Activated naive CD8-positive, alpha-beta T cell treated with anti-CD3 and anti-CD28 coated beads, Interleukin-2, amount 10 ng/mL, durations not matched to agents 7 days and 5 days (primary cell): ENCODE measurements around the gene KIF2C. TPM values are rescaled to one million over a fixed set of nuclear protein-coding genes. Genes with fewer than 3 reads are reported as not detected.
A peak's percentile ranks its signal among the peaks of the same experiment; 100 is the strongest.
"Not testable (repeated sequence)": the region's sequence is repeated elsewhere in the genome, so short reads cannot be mapped to it uniquely, and the experiment has no call there.

Source experiments
- ATAC-seq: fragments of 150-1000 bp; cut with Tn5 transposase; one replicate; pipeline ENCODE4 v1.10.0; 2021; ENCODE audit warnings: low read depth, moderate library complexity
- POLR2A ChIA-PET: fragments of 350-600 bp; sonication (Branson Sonifier 250); formaldehyde crosslinking; loops from one replicate; lab custom pipeline; 2021; ENCODE audit warnings: antibody characterized with exemption; lab: Charles Lee
- DNase-seq: peaks from one replicate; pipeline ENCODE4 v3.0.0; 2021
- H3K27ac Mint-ChIP-seq: one replicate; pipeline ENCODE4 v1.8.0; 2022; ENCODE audit warnings: mild to moderate bottlenecking, mixed read lengths
- H3K27me3 Mint-ChIP-seq: one replicate; pipeline ENCODE4 v1.8.0; 2022; ENCODE audit warnings: mild to moderate bottlenecking, moderate library complexity, mixed read lengths
- H3K36me3 Mint-ChIP-seq: one replicate; pipeline ENCODE4 v1.8.0; 2021; ENCODE audit warnings: mild to moderate bottlenecking, mixed read lengths
- H3K4me1 Mint-ChIP-seq: one replicate; pipeline ENCODE4 v1.8.0; 2021; ENCODE audit warnings: mixed read lengths
- H3K4me3 Mint-ChIP-seq: one replicate; pipeline ENCODE4 v1.8.0; 2022; ENCODE audit warnings: mild to moderate bottlenecking, moderate library complexity, mixed read lengths
- H3K9me3 Mint-ChIP-seq: one replicate; pipeline ENCODE4 v1.8.0; 2021; ENCODE audit warnings: mixed read lengths
- total RNA-seq, 2 experiments: library from RNA; stranded (reverse); gene quantifications; one replicate each; pipeline ENCODE4 v1.2.3, GENCODE V29; 2021

The KIF2C gene
- total RNA-seq, 2 experiments from 2014 or later = 76.5 to 87.7 TPM

GRCh38 chr1:44812822-44813543 is 73.3 kb downstream of the KIF2C start:
- Mint-ChIP-seq H3K36me3 (peaks cover 9% of the 10 kb centered on the region), H3K4me1 (peaks cover 47% of the 10 kb centered on the region), H3K27me3 (no peaks in the 10 kb centered on the region), H3K9me3 (no peaks in the 10 kb centered on the region), H3K4me3 (peak overlapping the region; percentile 35), H3K27ac (peak overlapping the region; percentile 38)
- DNase-seq = peak; percentile 36
- POLR2A ChIA-PET = interaction anchor here (0.6 to 11.3 kb wide), 21 partner anchors 9 to 687 kb away, joined by 3 to 268 read pairs (median 4); partner anchors contain the start of genes CCDC163, EIF2B3, MMACHC and PLK3
- no peak for ATAC-seq

GRCh38 chr1:44815926-44816325 is 76.3 kb downstream of the KIF2C start:
- not testable (repeated sequence) for H3K4me3 Mint-ChIP-seq, H3K27ac Mint-ChIP-seq, H3K36me3 Mint-ChIP-seq, ATAC-seq, H3K27me3 Mint-ChIP-seq, H3K9me3 Mint-ChIP-seq
- H3K4me1 Mint-ChIP-seq = peaks cover 44% of the 10 kb centered on the region
- peak; percentile 10 for DNase-seq
- POLR2A ChIA-PET = interaction anchor here (0.8 to 11.3 kb wide), 5 partner anchors 9 to 93 kb away, joined by 3 to 268 read pairs (median 4); partner anchors contain the start of genes PLK3 and RNU5D-1

DNA sequence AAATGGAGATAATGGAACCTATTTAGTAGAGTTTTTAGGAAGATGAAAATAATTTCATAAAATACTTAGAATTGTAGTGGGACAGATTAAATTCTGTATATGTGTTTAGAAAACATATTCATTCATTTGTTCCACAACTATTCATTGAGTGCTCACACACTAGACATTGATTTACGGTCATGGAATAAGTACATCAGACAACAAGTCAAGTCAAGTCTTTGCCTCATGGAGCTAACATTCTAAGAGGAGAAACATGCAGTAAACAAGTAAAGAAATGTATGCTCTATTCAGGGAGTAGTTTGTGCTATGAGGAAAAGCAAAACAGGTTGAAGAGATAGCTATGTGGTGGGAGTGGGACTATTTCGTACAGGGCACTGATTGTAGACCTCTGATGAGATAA is 77.7 kb downstream of the KIF2C start:
- Mint-ChIP-seq H3K9me3 (no peaks in the 10 kb centered on the region), H3K4me1 (peaks cover 38% of the 10 kb centered on the region), H3K36me3 (peaks cover 9% of the 10 kb centered on the region), H3K27me3 (no peaks in the 10 kb centered on the region), H3K27ac (peak overlapping the region; percentile 60), H3K4me3 (peak overlapping the region; percentile 16)
- ATAC-seq (no peak), DNase-seq (no peak)
- POLR2A ChIA-PET = interaction anchor here (1.0 to 7.9 kb wide), 5 partner anchors 8 to 95 kb away, joined by 4 to 360 read pairs (median 130); partner anchors contain the start of genes BTBD19, DYNLT4, PLK3 and RNU5D-1

Other genes with a start within 250 kb of the KIF2C start
- 1 to 10 TPM; 4.2 to 4.7 TPM for gene TMEM53, start 65.4 kb upstream of the KIF2C start, total RNA-seq
- gene ARMH1, start 65.1 kb upstream of the KIF2C start, total RNA-seq = 100 to 1,000 TPM in 1 of 2 experiments, 10 to 100 TPM in 1; 95.7 to 105 TPM
- gene RNU5D-1, start 8.7 kb upstream of the KIF2C start, total RNA-seq = not detected
- 1,000 to 10,000 TPM; 1,522 to 1,548 TPM for gene RPS8, start 35.7 kb downstream of the KIF2C start, total RNA-seq
- gene BEST4, start 48.3 kb downstream of the KIF2C start, total RNA-seq = 1 to 10 TPM; 1.3 to 1.6 TPM
- gene PLK3, start 60.5 kb downstream of the KIF2C start, total RNA-seq = 10 to 100 TPM; 68.8 to 70.7 TPM
- under 1 TPM; 0.43 to 0.97 TPM for gene DYNLT4, start 67.5 kb downstream of the KIF2C start, total RNA-seq
- 1 to 10 TPM; 5.2 to 5.6 TPM for gene BTBD19, start 68.7 kb downstream of the KIF2C start, total RNA-seq
- gene PTCH2, start 103.4 kb downstream of the KIF2C start, total RNA-seq = 1 to 10 TPM; 1.0 to 1.6 TPM
- 10 to 100 TPM; 22.8 to 23.0 TPM for gene EIF2B3, start 246.8 kb downstream of the KIF2C start, total RNA-seq